IMR-90 (cell line): ENCODE results near the gene LPA. TPM values are rescaled to one million over a fixed set of nuclear protein-coding genes. Genes with fewer than 3 reads are reported as not detected.

Experiments used
- ATAC-seq: fragments of 200-7000 bp; cut with Tn5 transposase; 2 replicates; pipeline ENCODE4 v1.9.1; 2020; ENCODE audit warnings: low read depth, mild to moderate bottlenecking, moderate library complexity
- BruUV-seq: library from RNA; stranded (reverse); fragments of 400-500 nt; replicated peaks from 2 replicates; lab custom pipeline; 2021; lab: Mats Ljungman, UMichigan
- CTCF ChIA-PET: fragments of 300-600 bp; formaldehyde crosslinking; extraction: SDS; loops from one replicate; lab custom pipeline; 2021; ENCODE audit warnings: antibody characterized with exemption; lab: Yijun Ruan, JAX
- POLR2A ChIA-PET: fragments of 300-600 bp; sonication (Branson Sonifier 250); formaldehyde crosslinking; loops from one replicate; lab custom pipeline; 2022; ENCODE audit warnings: antibody characterized with exemption; ENCODE audit not compliant: unreplicated experiment; lab: Charles Lee
- DNase-seq: peaks from one replicate; pipeline ENCODE4 v3.0.0; 2013
- H2AFZ ChIP-seq: replicated peaks from 2 replicates; pipeline ENCODE3; 2013; ENCODE audit warnings: low read length, mild to moderate bottlenecking; ENCODE audit not compliant: poor library complexity
- H2AK5ac ChIP-seq: 2 replicates; pipeline ENCODE4 v1.6.1; 2013; ENCODE audit warnings: low read depth, low read length, inconsistent platforms
- H2AK9ac ChIP-seq: replicated peaks from 2 replicates; pipeline ENCODE3; 2013; ENCODE audit warnings: mild to moderate bottlenecking, low read depth, low read length, moderate library complexity; ENCODE audit not compliant: poor library complexity
- H2BK120ac ChIP-seq: 2 replicates; pipeline ENCODE4 v1.6.1; 2013; ENCODE audit warnings: low read depth, low read length, inconsistent platforms
- H2BK15ac ChIP-seq: 3 replicates; pipeline ENCODE4 v1.6.1; 2013; ENCODE audit warnings: low read depth, low read length, inconsistent platforms
- H2BK20ac ChIP-seq: 2 replicates; pipeline ENCODE4 v1.6.1; 2013; ENCODE audit warnings: low read depth, mild to moderate bottlenecking, inconsistent platforms, low read length, moderate library complexity
- H2BK5ac ChIP-seq: 2 replicates; pipeline ENCODE4 v1.6.1; 2013; ENCODE audit warnings: mild to moderate bottlenecking, low read depth, low read length, inconsistent platforms; ENCODE audit not compliant: poor library complexity, severe bottlenecking
- H3K14ac ChIP-seq: replicated peaks from 2 replicates; pipeline ENCODE4 v1.6.1; 2013; ENCODE audit warnings: low read depth, low read length, inconsistent platforms
- H3K18ac ChIP-seq: 2 replicates; pipeline ENCODE4 v1.6.1; 2013; ENCODE audit warnings: low read depth, low read length, control low read depth
- H3K23ac ChIP-seq: 2 replicates; pipeline ENCODE4 v1.6.1; 2013; ENCODE audit warnings: low read depth, low read length, inconsistent platforms
- H3K27ac ChIP-seq: 2 replicates; pipeline ENCODE4 v1.5.1; 2013; ENCODE audit warnings: mild to moderate bottlenecking, control low read depth, low read length; ENCODE audit not compliant: insufficient read depth
- H3K27me3 ChIP-seq: 2 replicates; pipeline ENCODE4 v1.6.1; 2013; ENCODE audit warnings: low read length; ENCODE audit not compliant: control insufficient read depth, insufficient read depth
- H3K36me3 ChIP-seq: 2 replicates; pipeline ENCODE4 v1.6.1; 2013; ENCODE audit warnings: low read length, mixed read lengths; ENCODE audit not compliant: control insufficient read depth, insufficient read depth
- H3K4ac ChIP-seq: 2 replicates; pipeline ENCODE4 v1.6.1; 2013; ENCODE audit warnings: low read depth, low read length, inconsistent platforms
- H3K4me1 ChIP-seq: 2 replicates; pipeline ENCODE4 v1.6.1; 2013; ENCODE audit warnings: low read length, mixed read lengths; ENCODE audit not compliant: control insufficient read depth, insufficient read depth
- H3K4me2 ChIP-seq: 2 replicates; pipeline ENCODE4 v1.6.1; 2013; ENCODE audit warnings: low read depth, mild to moderate bottlenecking, control low read depth, low read length, moderate library complexity
- H3K4me3 ChIP-seq: 2 replicates; pipeline ENCODE4 v1.5.1; 2013; ENCODE audit warnings: low read depth, mild to moderate bottlenecking, control low read depth, low read length, moderate library complexity; ENCODE audit not compliant: insufficient read depth
- H3K56ac ChIP-seq: 2 replicates; pipeline ENCODE4 v1.6.1; 2013; ENCODE audit warnings: low read length, inconsistent platforms; ENCODE audit not compliant: insufficient read depth; ENCODE audit errors: extremely low read depth
- H3K79me1 ChIP-seq, 2 experiments: 2 replicates each; pipeline ENCODE4 v1.6.1; 2013; ENCODE audit warnings: low read length in 2 of 2, inconsistent platforms in 1 of 2, low read depth in 1 of 2
- H3K9ac ChIP-seq: 2 replicates; pipeline ENCODE4 v1.6.1; 2013; ENCODE audit warnings: low read depth, low read length, control low read depth
- H3K9me1 ChIP-seq: 2 replicates; pipeline ENCODE4 v1.6.1; 2013; ENCODE audit warnings: low read length, inconsistent platforms; ENCODE audit not compliant: insufficient read depth
- H3K9me3 ChIP-seq: 2 replicates; pipeline ENCODE4 v1.6.1; 2013; ENCODE audit warnings: low read length; ENCODE audit not compliant: control insufficient read depth, insufficient read depth
- H4K20me1 ChIP-seq: 2 replicates; pipeline ENCODE4 v1.6.1; 2013; ENCODE audit warnings: low read length, inconsistent platforms; ENCODE audit not compliant: insufficient read depth
- H4K5ac ChIP-seq: 2 replicates; pipeline ENCODE4 v1.6.1; 2013; ENCODE audit warnings: mild to moderate bottlenecking, low read depth, low read length, control low read depth
- H4K8ac ChIP-seq, 2 experiments: 2 replicates each; pipeline ENCODE4 v1.6.1; 2013; ENCODE audit warnings: low read depth in 2 of 2, low read length in 2 of 2, control low read depth in 1 of 2, inconsistent platforms in 1 of 2
- H4K91ac ChIP-seq: 2 replicates; pipeline ENCODE4 v1.6.1; 2013; ENCODE audit warnings: low read depth, low read length, inconsistent platforms; ENCODE audit not compliant: insufficient read depth
- BHLHE40 ChIP-seq: fragments of 150-350 bp; IDR thresholded peaks from 2 replicates; pipeline ENCODE4 v1.6.1; 2016; ENCODE audit warnings: mild to moderate bottlenecking, low read depth, low read length
- CEBPB ChIP-seq: IDR thresholded peaks from 2 replicates; pipeline ENCODE4 v1.6.1; 2012; ENCODE audit warnings: low read depth, low read length, improper control_type of control experiment
- MXI1 ChIP-seq: IDR thresholded peaks from 2 replicates; pipeline ENCODE4 v1.6.1; 2012; ENCODE audit warnings: low read depth, mild to moderate bottlenecking, low read length, moderate library complexity, borderline replicate concordance
- POLR2A ChIP-seq: IDR thresholded peaks from 2 replicates; pipeline ENCODE4 v1.6.1; 2012; ENCODE audit warnings: mild to moderate bottlenecking, low read depth, low read length
- RAD21 ChIP-seq: IDR thresholded peaks from 2 replicates; pipeline ENCODE4 v1.6.1; 2012; ENCODE audit warnings: low read length, improper control_type of control experiment
- RCOR1 ChIP-seq: IDR thresholded peaks from 2 replicates; pipeline ENCODE4 v1.6.1; 2012; ENCODE audit warnings: mild to moderate bottlenecking, low read length, improper control_type of control experiment; ENCODE audit not compliant: insufficient replicate concordance
- RFX5 ChIP-seq: IDR thresholded peaks from 2 replicates; pipeline ENCODE4 v1.8.0; 2012; ENCODE audit warnings: low read depth, mild to moderate bottlenecking, low read length, moderate library complexity
- SMC3 ChIP-seq: fragments of 150-350 bp; IDR thresholded peaks from 2 replicates; pipeline ENCODE4 v1.6.1; 2016; ENCODE audit warnings: low read depth, mild to moderate bottlenecking, antibody characterized with exemption, low read length, moderate library complexity
- USF2 ChIP-seq: fragments of 150-350 bp; IDR thresholded peaks from 2 replicates; pipeline ENCODE4 v1.6.1; 2017; ENCODE audit warnings: mild to moderate bottlenecking, antibody characterized with exemption, low read length, low read depth
- WGBS, 2 experiments: methylation state at CpG; one replicate each; pipeline versions ENCODE4 v1.1.5 to v1.1.7; 2013; ENCODE audit warnings: missing lambda C conversion rate in 2 of 2; ENCODE audit not compliant: insufficient read length in 1 of 2; ENCODE audit errors: extremely low coverage in 2 of 2; 5-methylcytosine and 5-hydroxymethylcytosine counted together
- dilution Hi-C: fragments of 300-500 bp; cut with HindIII; formaldehyde crosslinking; loops from one replicate; pipeline ENCODE4 v1.14.3; 2018; ENCODE audit warnings: low sequenced_read_pairs; ENCODE audit not compliant: unreplicated experiment
- in situ Hi-C: fragments of 300-500 bp; cut with MboI; formaldehyde crosslinking; loops from 3 replicates; pipeline ENCODE4 v1.14.3; 2019; ENCODE audit warnings: low sequenced_read_pairs, inconsistent platforms, mixed read lengths
- intact Hi-C: fragments of 100-400 bp; cut with micrococcal nuclease; formaldehyde crosslinking; loops from 2 replicates; pipeline ENCODE4 v1.10.0; 2022
- polyA plus RNA-seq, 3 experiments: library from polyadenylated mRNA; depleted of rRNA; stranded (reverse); fragments of >200 nt; gene quantifications; 2 replicates each; pipeline ENCODE4 v1.2.3, GENCODE V29; 2012; ENCODE audit warnings: low replicate concordance in 1 of 3
- total RNA-seq: library from RNA; depleted of rRNA; stranded (reverse); fragments of >200 nt; gene quantifications from 2 replicates; pipeline ENCODE4 v1.2.3, GENCODE V29; 2012

Gene LPA
- total and polyA plus RNA-seq, 2 of the 4 experiments (the other 2 are of a cell fraction), result not detected

- intact Hi-C loops (no loop called here), in situ Hi-C loops (no loop called here), dilution Hi-C loops (no loop called here)
- no peak overlapping the region for H2AK5ac ChIP-seq
- no peak overlapping the region for H4K5ac ChIP-seq
- H3K9me1 ChIP-seq, result no peaks in the 10 kb centered on the region
- no peak overlapping the region for H2BK15ac ChIP-seq
- H3K4me1 ChIP-seq, result no peaks in the 10 kb centered on the region
- POLR2A ChIA-PET, result no interaction called here
- H2AFZ ChIP-seq, result no peak overlapping the region
- H3K23ac ChIP-seq, result no peak overlapping the region
- BruUV-seq, result no TSS peak
- ATAC-seq, result no peak
- H3K9ac ChIP-seq, result no peak overlapping the region
- H3K4me2 ChIP-seq, result no peak overlapping the region
- H2AK9ac ChIP-seq, result no peak overlapping the region
- WGBS, 2 experiments, result no CpG with 5 or more reads among the region's 4 CpGs
- H3K18ac ChIP-seq, result no peak overlapping the region
- no peaks in the 10 kb centered on the region for H3K36me3 ChIP-seq
- H3K9me3 ChIP-seq, result peaks cover 12% of the 10 kb centered on the region
- H3K4me3 ChIP-seq, result no peak overlapping the region
- CTCF ChIA-PET, result no interaction called here
- H3K27ac ChIP-seq, result no peak overlapping the region
- H3K79me1 ChIP-seq, result no peaks in the 10 kb centered on the region
- no peak for DNase-seq
- H4K8ac ChIP-seq, result no peak overlapping the region
- H4K91ac ChIP-seq, result no peak overlapping the region
- H2BK20ac ChIP-seq, result no peak overlapping the region
- H3K4ac ChIP-seq, result no peak overlapping the region
- no peaks in the 10 kb centered on the region for H3K27me3 ChIP-seq
- no peak overlapping the region for H2BK120ac ChIP-seq
- H3K56ac ChIP-seq, result no peak overlapping the region
- no peaks in the 10 kb centered on the region for H4K20me1 ChIP-seq
- no peak overlapping the region for H2BK5ac ChIP-seq
- H3K14ac ChIP-seq, result no peak overlapping the region
- TF ChIP-seq POLR2A (no peak), CEBPB (no peak), RCOR1 (no peak), RAD21 (no peak), BHLHE40 (no peak), MXI1 (no peak), SMC3 (no peak), USF2 (no peak), RFX5 (no peak)
Measured at GRCh38 chr6:160586374-160586773, 77.7 kb downstream of the LPA start.
